GM21786 (cell line): ENCODE measurements around the gene TFDP1.
"Not testable (repeated sequence)": the region's sequence is repeated elsewhere in the genome, so short reads cannot be mapped to it uniquely, and the experiment has no call there.

ENCODE experiments used
- ATAC-seq: cut with Tn5 transposase; IDR thresholded peaks from one replicate; pipeline ENCODE4 v1.9.1; 2021; ENCODE audit not compliant: unreplicated experiment

TFDP1 gene

DNA sequence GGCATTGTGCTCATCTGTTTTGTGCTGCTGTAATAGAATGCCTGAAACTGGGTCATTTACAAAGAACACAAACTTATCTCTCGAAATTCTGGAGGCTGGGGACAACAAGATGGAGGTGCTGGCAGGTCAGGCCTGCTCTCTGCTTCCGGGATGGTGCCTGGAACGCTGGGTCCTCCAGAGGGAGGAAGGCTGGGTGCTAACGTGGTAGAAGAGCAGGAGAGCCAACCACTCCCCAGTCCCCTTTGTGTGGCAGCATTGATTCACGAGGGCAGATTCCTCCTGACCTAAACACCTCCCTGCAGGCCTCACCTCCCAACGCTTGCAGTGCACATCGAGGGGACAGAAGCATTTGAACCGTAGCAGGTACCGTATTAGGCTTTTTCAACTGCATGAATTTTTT is 34.1 kb upstream of the TFDP1 start:
- no peak for ATAC-seq

DNA sequence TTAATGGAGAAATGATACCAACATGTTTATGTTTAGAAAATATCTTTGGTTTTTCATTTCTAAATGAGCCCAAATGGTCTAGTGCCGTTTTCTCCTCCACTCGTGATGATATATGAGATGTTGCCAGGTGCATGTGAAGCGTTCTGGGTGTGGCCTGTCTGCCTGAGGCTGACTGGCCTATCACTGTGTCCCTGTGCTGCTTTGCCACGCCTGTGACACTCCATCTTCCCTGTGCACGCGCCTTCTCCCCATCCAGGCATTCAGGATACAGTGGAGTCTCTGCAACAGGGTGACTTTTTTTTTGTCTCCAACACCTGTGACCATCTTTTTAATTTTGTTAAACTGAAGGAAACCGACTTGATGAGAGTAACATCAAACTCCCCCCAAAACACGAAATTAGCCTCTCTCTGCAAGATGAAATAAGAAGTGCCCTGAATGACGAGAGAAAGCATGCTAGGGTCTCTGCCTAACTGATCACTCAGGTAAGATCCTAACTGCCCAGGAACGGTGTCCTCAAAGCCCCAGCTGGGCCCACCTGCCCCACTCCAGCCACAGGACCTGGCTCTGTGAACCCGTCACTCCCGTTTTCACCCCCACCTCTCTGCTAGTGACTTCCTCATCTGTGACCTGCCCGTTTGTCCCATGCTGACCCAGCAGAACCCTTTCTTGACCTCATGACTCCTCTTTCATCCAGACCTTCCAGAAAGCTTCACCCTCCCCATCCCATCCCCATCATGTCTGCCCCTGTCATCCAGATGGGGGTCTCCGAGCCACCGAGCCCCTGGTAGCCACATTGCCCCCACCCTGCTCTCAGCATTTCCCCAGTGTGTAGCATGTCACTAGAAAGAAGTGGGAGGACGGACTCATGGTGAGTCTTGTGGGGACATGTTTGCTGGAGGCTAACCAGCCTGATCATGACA is 33.2 kb upstream of the TFDP1 start:
- ATAC-seq = no peak

GRCh38 chr13:113552079-113552478 is 32.5 kb upstream of the TFDP1 start:
- ATAC-seq = no peak

- ATAC-seq = no peak
Measured at GRCh38 chr13:113552786-113553434, 31.6 kb upstream of the TFDP1 start.

DNA sequence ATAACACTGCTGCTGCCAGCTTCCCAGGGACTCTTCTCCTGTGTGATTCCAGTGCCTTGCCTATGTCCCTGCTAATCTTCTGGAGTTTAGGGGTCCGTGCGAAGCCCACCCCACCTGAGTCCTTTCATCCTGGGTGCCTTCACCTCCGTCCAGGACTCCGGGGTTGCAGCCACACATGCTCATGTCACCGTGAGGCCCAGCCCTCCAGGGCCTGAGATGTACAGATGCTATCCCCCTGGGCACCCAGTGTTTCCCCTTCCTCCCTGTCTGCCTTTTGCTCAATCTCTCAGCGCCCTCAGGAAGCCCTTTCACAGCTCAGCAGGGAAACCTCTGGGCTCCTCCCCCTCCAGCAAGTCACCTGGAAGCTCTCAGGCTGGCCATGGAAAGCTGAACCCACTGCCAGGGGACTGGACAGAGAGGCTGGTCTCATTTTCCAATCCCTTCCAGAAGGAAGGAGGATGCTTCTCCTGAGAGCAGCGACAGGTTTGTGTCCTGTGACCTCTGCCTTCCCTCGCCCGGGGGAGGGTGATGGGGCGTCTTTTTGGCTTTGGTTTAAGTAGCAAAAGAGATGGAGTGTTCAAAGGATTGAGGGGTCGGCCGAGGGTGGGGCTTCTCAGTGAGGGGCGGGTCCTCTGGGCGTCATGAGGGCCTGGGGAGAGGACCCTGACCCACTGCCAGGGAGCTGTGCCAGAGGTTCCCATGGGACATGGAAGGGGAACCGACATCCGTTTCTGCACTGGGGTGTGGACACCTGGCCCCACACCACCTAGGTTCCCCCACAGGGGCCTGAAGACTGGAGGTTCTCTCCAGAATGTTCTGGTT is 30.8 kb upstream of the TFDP1 start:
- no peak for ATAC-seq

GRCh38 chr13:113554333-113554700 is 30.2 kb upstream of the TFDP1 start:
- no peak for ATAC-seq

GRCh38 chr13:113555141-113555540 is 29.4 kb upstream of the TFDP1 start:
- no peak for ATAC-seq

DNA sequence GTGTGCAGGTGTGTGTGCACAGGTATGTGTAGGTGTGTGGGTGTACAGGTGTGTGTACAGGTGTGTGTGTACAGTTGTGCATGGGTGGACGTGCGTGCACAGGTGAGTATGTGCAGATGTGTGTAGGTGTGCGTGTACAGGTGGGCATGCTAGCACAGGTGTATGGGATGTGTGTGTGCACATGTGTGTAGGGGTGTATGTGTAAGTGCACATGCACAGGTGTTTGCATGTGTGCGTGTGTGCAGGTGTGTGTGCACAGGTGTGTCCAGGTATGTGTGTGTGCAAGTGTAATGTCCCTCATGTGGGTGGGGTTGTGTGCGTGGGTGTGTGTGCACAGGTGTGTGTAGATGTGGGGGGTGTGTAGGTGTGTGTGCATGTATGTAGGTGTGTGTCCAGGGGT is 27.5 kb upstream of the TFDP1 start:
- ATAC-seq = no peak

DNA sequence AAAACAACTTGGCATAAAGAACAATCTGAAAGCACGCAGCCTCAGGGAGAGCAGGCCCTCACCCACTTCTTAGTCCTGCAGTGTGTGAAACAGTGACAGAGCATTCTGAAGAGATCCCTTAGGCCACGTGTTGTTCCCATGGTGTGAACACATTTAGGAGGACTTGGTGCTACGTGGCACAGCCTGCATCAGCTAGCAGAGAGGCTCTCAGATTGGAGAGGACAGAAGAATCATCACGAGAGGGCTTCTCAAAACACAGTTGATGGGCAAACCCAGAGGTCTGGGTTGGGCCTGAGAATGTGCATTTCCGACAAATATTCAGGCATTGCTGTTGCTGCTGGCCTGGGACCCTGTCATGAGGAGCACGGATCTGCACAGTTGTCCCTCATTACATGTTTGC is 26.1 kb upstream of the TFDP1 start:
- ATAC-seq = no peak

GRCh38 chr13:113559061-113559460 is 25.5 kb upstream of the TFDP1 start:
- ATAC-seq = no peak

DNA sequence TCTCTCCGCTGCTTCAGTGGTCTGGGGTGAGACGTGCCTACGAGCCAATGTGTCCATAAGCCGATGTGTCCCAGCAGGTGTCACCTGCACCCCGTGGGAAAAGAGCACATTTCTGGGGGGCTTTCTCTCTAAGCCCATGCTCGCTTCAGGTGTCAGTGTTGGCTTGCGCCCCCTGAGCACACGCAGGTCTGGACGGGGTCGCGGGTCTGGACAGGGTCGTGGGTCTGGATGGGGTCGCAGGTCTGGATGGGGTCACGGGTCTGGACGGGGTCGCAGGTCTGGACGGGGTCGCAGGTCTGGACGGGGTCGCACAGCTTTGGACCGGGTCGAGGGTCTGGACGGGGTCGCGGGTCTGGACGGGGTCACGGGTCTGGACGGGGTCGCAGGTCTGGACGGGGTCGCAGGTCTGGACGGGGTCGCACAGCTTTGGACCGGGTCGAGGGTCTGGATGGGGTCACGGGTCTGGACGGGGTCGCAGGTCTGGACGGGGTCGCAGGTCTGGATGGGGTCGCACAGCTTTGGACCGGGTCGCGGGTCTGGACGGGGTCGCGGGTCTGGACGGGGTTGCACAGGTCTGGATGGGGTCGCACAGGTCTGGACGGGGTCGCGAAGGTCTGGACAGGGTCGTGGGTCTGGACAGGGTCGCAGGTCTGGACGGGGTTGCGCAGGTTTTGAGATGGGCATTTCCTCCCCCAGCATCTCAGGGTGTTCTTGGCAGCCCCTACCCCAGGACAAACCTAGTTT is 24.5 kb upstream of the TFDP1 start:
- no peak for ATAC-seq

- ATAC-seq = no peak
Measured at GRCh38 chr13:113560645-113561416, 23.7 kb upstream of the TFDP1 start.

DNA sequence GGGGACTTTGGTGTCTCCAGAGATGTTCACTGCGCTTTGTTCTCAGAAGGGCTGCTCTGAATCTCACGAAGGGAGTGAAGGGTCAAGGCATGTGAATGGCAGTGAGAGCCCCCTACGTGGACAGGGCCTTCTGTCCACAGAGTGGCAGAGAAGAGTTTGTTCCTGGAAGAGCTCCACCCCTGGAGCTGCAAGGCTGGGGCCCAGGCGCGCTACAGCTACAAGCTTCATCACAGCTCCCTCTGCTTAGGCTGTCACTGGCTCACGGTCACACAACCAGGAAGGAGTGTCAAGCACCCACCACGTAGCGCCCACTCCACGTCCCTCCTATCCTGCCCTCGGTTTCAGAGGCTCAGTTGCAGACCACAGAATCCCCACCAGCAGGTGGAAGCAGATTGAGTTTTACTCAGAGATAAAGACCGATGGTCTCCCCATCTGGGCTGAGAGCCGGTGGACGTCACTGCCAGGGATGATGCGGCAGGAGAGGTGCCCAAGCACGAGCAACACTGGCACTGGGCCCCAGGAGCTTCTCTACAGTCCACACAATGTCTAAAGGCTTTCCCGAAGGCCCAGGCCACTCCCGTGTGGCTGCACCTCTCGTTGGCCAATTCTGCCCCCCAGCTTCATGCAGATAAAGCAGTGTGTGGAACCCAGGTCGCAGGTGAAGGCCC is 23.0 kb upstream of the TFDP1 start:
- ATAC-seq = no peak

GRCh38 chr13:113562085-113562749 is 22.3 kb upstream of the TFDP1 start:
- ATAC-seq = no peak

DNA sequence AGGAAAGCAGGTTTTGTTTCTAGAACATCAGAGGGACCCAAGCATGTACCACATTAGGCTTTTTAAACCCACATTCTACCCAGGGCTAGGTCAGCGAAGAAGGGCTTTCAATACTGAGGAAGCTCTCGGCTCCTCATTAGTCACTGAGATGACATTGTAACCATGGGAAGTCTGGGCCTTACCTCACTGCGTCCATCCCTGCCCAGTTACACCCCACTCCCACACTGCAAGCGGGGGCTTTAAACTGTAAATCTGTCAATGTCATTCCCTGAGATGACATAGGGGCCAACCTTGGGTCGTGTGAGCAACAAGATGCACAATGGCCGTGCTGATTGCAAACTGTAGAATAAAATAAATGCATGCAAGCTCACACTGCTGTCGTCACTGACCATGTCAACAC is 21.7 kb upstream of the TFDP1 start:
- no peak for ATAC-seq

- ATAC-seq = not testable (repeated sequence)
Measured at GRCh38 chr13:113563511-113563910, 21.0 kb upstream of the TFDP1 start.

DNA sequence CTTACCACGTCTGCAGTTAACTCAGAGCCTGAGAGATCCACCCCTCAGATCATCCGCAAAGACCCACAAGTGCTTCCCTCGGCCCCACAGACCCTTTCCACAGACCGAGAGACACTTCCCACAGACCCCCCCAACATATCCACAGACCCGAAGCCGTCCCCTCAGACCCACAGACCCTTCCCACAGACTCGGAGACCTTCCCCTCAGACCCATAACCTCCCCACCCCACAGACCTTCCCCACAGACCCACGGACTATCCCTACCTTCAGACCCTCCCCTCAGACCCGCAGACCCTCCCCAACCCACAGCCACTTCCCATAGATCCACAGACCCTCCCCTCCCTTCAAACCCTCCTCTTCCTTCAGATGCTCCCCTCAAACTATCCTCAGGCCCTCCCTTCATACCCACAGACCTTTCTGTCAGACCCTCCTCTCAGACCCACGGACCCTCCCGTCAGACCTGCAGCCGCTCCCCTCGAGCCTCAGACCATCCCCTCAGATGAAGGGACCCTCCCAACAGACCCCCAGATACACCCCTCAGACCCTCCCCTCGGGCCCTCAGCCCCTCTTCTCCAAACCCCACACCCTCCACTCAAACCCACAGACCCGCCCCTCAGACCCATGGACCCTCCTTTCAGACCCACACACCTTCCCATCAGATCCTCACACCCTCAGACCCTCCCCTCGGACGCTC is 20.1 kb upstream of the TFDP1 start:
- ATAC-seq = no peak

GRCh38 chr13:113565526-113566226 is 18.9 kb upstream of the TFDP1 start:
- no peak for ATAC-seq
